Gastroesophageal sphincter (tissue), 3 donors: ENCODE data around the gene PDE1C.

Experiments
- CTCF ChIP-seq, 4 experiments: fragments of 200-600 bp in 2 of 4; fragments of 450-650 bp in 2 of 4; sonication (generic) in 1 of 4; IDR thresholded peaks; one replicate each; pipeline ENCODE4 v1.5.1; 2017 to 2019; ENCODE audit warnings: antibody characterized with exemption in 4 of 4, mild to moderate bottlenecking in 2 of 4, moderate library complexity in 2 of 4
- POLR2AphosphoS5 ChIP-seq: sonication (generic); formaldehyde crosslinking; IDR thresholded peaks from one replicate; pipeline ENCODE4 v1.6.1; 2017; ENCODE audit warnings: antibody characterized with exemption

- no peak for TF ChIP-seq POLR2AphosphoS5
- no peak for TF ChIP-seq CTCF (IDR thresholded peaks at IDR 0.05)
Measured at GRCh38 chr7:31763548-31763947, 306.7 kb downstream of the PDE1C start.
